B cell (primary cell): ENCODE data around the gene STUM. TPM values are rescaled to one million over a fixed set of nuclear protein-coding genes. Genes with fewer than 3 reads are reported as not detected.
A peak's percentile ranks its signal among the peaks of the same experiment; 100 is the strongest.

Experiments
- ATAC-seq: fragments of 200-7000 bp; cut with Tn5 transposase; one replicate; pipeline ENCODE4 v1.10.0; 2021; ENCODE audit warnings: low read depth, mild to moderate bottlenecking, moderate number of reproducible peaks, moderate library complexity
- CTCF ChIA-PET: fragments of 350-600 bp; sonication (Branson Sonifier 250); formaldehyde crosslinking; loops from one replicate; lab custom pipeline; 2021; ENCODE audit warnings: antibody characterized with exemption, inconsistent platforms; lab: Charles Lee
- POLR2A ChIA-PET: fragments of 350-600 bp; sonication (Branson Sonifier 250); formaldehyde crosslinking; loops from one replicate; lab custom pipeline; 2021; ENCODE audit warnings: antibody characterized with exemption; lab: Charles Lee
- DNase-seq: peaks from one replicate; pipeline ENCODE4 v3.0.0; 2013
- H2AFZ ChIP-seq: 2 replicates; pipeline ENCODE4 v1.6.1; 2012; ENCODE audit warnings: mild to moderate bottlenecking, low read depth, low read length; ENCODE audit not compliant: insufficient read depth, poor library complexity, severe bottlenecking
- H3K27ac ChIP-seq, 2 donors: 1 replicate in 1 of 2; 2 replicates in 1 of 2; pipeline ENCODE4 v1.5.1; 2012 to 2013; ENCODE audit warnings: low read length in 2 of 2, mild to moderate bottlenecking in 2 of 2, moderate library complexity in 1 of 2
- H3K27me3 ChIP-seq, 4 experiments: fragments of 200-600 bp in 1 of 4; sonication (generic) in 1 of 4; replicated peaks in 1 of 4; 1 replicate in 2 of 4; 2 replicates in 2 of 4; pipeline versions ENCODE4 v1.6.1 to v1.7.0; 2013 to 2016; ENCODE audit warnings: low read length in 3 of 4, mild to moderate bottlenecking in 2 of 4, mixed read lengths in 1 of 4, moderate library complexity in 1 of 4; ENCODE audit not compliant: insufficient read depth in 4 of 4, control insufficient read depth in 3 of 4; ENCODE audit errors: control extremely low read depth in 1 of 4
- H3K36me3 ChIP-seq, 2 experiments: replicated peaks in 1 of 2; 1 replicate in 1 of 2; 2 replicates in 1 of 2; pipeline versions ENCODE4 v1.6.1 to v1.7.1; 2013; ENCODE audit warnings: low read length in 1 of 2; ENCODE audit not compliant: insufficient read depth in 2 of 2, control insufficient read depth in 1 of 2; ENCODE audit errors: control extremely low read depth in 1 of 2, extremely low read depth in 1 of 2
- H3K4me1 ChIP-seq, 2 donors: fragments of 200-600 bp in 1 of 2; sonication (generic) in 1 of 2; 1 replicate in 1 of 2; 2 replicates in 1 of 2; pipeline versions ENCODE4 v1.5.1 to v1.6.1; 2013 to 2017; ENCODE audit warnings: low read length in 2 of 2; ENCODE audit not compliant: control insufficient read depth in 2 of 2, insufficient read depth in 2 of 2
- H3K4me2 ChIP-seq: replicated peaks from 2 replicates; pipeline ENCODE3; 2012; ENCODE audit warnings: mild to moderate bottlenecking, low read depth, low read length; ENCODE audit not compliant: poor library complexity, severe bottlenecking
- H3K4me3 ChIP-seq, 5 experiments: fragments of 200-600 bp in 1 of 5; sonication (generic) in 1 of 5; 1 replicate in 3 of 5; 2 replicates in 2 of 5; pipeline versions ENCODE4 v1.5.1 to v1.7.0; 2011 to 2016; ENCODE audit warnings: low read length in 4 of 5, mild to moderate bottlenecking in 4 of 5, low read depth in 2 of 5, control low read depth in 1 of 5, moderate library complexity in 1 of 5; ENCODE audit not compliant: insufficient read depth in 1 of 5; ENCODE audit errors: control extremely low read depth in 1 of 5, extremely low read depth in 1 of 5
- H3K79me2 ChIP-seq: fragments of 200-600 bp; sonication (generic); one replicate; pipeline ENCODE4 v1.6.0; 2016; ENCODE audit warnings: low read length; ENCODE audit not compliant: control insufficient read depth, insufficient read depth
- H3K9ac ChIP-seq: fragments of 200-600 bp; sonication (generic); 2 replicates; pipeline ENCODE4 v1.6.1; 2017; ENCODE audit warnings: mild to moderate bottlenecking, low read length, moderate library complexity
- H3K9me3 ChIP-seq, 3 donors: one replicate each; pipeline versions ENCODE4 v1.6.1 to v1.7.1; 2013; ENCODE audit warnings: low read length in 2 of 3; ENCODE audit not compliant: control insufficient read depth in 2 of 3, insufficient read depth in 1 of 3; ENCODE audit errors: control extremely low read depth in 1 of 3
- H4K20me1 ChIP-seq: 2 replicates; pipeline ENCODE4 v1.6.0; 2012; ENCODE audit warnings: mild to moderate bottlenecking, low read length; ENCODE audit not compliant: insufficient read depth, control insufficient read depth, poor library complexity, severe bottlenecking
- H3K27ac Mint-ChIP-seq: one replicate; pipeline ENCODE4 v1.8.0; 2021; ENCODE audit warnings: mixed read lengths
- H3K27me3 Mint-ChIP-seq: one replicate; pipeline ENCODE4 v1.8.0; 2021; ENCODE audit warnings: mixed read lengths
- H3K4me1 Mint-ChIP-seq: one replicate; pipeline ENCODE4 v1.8.0; 2021; ENCODE audit warnings: mixed read lengths
- H3K4me3 Mint-ChIP-seq: one replicate; pipeline ENCODE4 v1.8.0; 2021; ENCODE audit warnings: mixed read lengths
- H3K9me3 Mint-ChIP-seq: one replicate; pipeline ENCODE4 v1.8.0; 2022; ENCODE audit warnings: mixed read lengths; ENCODE audit not compliant: insufficient read depth
- EZH2 ChIP-seq: IDR thresholded peaks from 2 replicates; pipeline ENCODE4 v1.6.1; 2012; ENCODE audit warnings: borderline replicate concordance, low read depth, mild to moderate bottlenecking, moderate library complexity, low read length; ENCODE audit not compliant: insufficient read depth, poor library complexity, severe bottlenecking
- WGBS: methylation state at CpG from one replicate; pipeline ENCODE4 v1.1.5; 2013; ENCODE audit warnings: missing lambda C conversion rate; ENCODE audit not compliant: insufficient coverage; 5-methylcytosine and 5-hydroxymethylcytosine counted together
- intact Hi-C: fragments of 100-400 bp; cut with micrococcal nuclease; formaldehyde crosslinking; loops from one replicate; pipeline ENCODE4 v1.10.0; 2022
- polyA plus RNA-seq: library from polyadenylated mRNA; depleted of rRNA; stranded (reverse); fragments of >200 nt; gene quantifications from 2 replicates; pipeline ENCODE4 v1.2.3, GENCODE V29; 2012
- total RNA-seq, 2 donors: library from RNA; stranded (reverse); fragments of 120-200 nt in 1 of 2; gene quantifications; 1 replicate in 1 of 2; 2 replicates in 1 of 2; pipeline versions ENCODE4 v1.2.3 to v1.2.4, GENCODE V29; 2013 to 2022
- TF ChIP-seq, protein P1 (sequence below): fragments of 200-600 bp; IDR thresholded peaks from one replicate; pipeline ENCODE4 v1.8.0; 2022; ENCODE audit warnings: antibody characterized with exemption, mild to moderate bottlenecking

Gene STUM
- total and polyA plus RNA-seq, 2 donors (not counting 1 experiment from before 2014, with no cell fraction given), result 0.12 to 0.69 TPM

DNA sequence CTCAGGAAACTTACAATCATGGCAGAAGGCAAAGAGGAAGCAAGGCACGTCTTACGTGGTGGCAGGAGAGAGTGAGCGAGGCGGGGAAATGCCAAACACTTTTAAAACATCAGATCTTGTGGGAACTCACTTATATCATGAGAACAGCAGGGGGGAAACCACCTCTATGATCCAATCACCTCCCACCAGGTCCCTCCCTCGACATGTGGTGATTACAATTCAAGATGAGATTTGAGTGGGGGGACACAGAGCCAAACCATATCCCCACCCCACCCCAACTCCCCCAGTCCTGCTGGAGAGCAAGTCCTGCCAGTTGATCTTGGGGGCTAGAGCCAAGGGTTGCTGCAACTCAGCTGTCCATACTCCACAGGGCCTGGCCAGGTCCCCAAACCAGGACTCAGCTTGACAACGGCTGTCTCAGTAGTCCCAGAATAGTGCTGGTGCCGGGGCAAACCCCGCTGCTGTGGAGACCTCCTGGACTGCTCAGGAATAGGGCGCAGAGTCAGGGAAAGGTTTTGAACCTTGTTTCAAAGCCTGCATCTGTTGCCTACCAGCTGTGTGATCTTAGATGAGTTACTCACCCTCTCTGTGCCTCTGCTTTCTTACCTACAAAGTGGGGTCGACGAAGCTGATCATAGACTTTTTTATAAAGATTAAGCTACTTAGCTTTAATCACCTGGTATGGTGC is 79.5 kb downstream of the STUM start:
- no peaks in the 10 kb centered on the region for H4K20me1 ChIP-seq
- no peaks in the 10 kb centered on the region for H3K27me3 Mint-ChIP-seq
- no peak overlapping the region for H3K27ac ChIP-seq
- H3K79me2 ChIP-seq, result no peaks in the 10 kb centered on the region
- TF ChIP-seq EZH2, result no peak
- TF ChIP-seq, protein P1, sequence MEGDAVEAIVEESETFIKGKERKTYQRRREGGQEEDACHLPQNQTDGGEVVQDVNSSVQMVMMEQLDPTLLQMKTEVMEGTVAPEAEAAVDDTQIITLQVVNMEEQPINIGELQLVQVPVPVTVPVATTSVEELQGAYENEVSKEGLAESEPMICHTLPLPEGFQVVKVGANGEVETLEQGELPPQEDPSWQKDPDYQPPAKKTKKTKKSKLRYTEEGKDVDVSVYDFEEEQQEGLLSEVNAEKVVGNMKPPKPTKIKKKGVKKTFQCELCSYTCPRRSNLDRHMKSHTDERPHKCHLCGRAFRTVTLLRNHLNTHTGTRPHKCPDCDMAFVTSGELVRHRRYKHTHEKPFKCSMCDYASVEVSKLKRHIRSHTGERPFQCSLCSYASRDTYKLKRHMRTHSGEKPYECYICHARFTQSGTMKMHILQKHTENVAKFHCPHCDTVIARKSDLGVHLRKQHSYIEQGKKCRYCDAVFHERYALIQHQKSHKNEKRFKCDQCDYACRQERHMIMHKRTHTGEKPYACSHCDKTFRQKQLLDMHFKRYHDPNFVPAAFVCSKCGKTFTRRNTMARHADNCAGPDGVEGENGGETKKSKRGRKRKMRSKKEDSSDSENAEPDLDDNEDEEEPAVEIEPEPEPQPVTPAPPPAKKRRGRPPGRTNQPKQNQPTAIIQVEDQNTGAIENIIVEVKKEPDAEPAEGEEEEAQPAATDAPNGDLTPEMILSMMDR, result no peak
- ATAC-seq (no peak), DNase-seq (no peak)
- peaks cover 0 to 15% of the 10 kb centered on the region in 2 experiments for H3K36me3 ChIP-seq
- H3K4me3 ChIP-seq, result no peak overlapping the region
- H3K4me1 Mint-ChIP-seq, result peaks cover 52% of the 10 kb centered on the region
- H3K4me2 ChIP-seq, result no peak overlapping the region
- no peaks in the 10 kb centered on the region for H3K9me3 Mint-ChIP-seq
- H3K27ac Mint-ChIP-seq, result peak overlapping the region; percentile 7
- no peaks in the 10 kb centered on the region for H3K27me3 ChIP-seq
- no peak overlapping the region for H2AFZ ChIP-seq
- 80% methylated on average over 5 of the region's 11 CpGs for WGBS
- peaks cover 35 to 36% of the 10 kb centered on the region in 2 donors for H3K4me1 ChIP-seq
- CTCF ChIA-PET, result interaction anchor here (1.0 to 16.3 kb wide), 4 partner anchors 59 to 198 kb away, joined by 3 to 278 read pairs (median 12); no protein-coding TSS in a partner anchor
- intact Hi-C loops, result loop anchor here (2.0 kb wide), 1 partner anchor 313 kb away; the partner anchor contains the start of gene COQ8A
- H3K4me3 Mint-ChIP-seq, result no peak overlapping the region
- H3K9me3 ChIP-seq, result peaks cover 0 to 12% (median 4%) of the 10 kb centered on the region in 3 donors
- no peak overlapping the region for H3K9ac ChIP-seq
- POLR2A ChIA-PET, result no interaction called here

DNA sequence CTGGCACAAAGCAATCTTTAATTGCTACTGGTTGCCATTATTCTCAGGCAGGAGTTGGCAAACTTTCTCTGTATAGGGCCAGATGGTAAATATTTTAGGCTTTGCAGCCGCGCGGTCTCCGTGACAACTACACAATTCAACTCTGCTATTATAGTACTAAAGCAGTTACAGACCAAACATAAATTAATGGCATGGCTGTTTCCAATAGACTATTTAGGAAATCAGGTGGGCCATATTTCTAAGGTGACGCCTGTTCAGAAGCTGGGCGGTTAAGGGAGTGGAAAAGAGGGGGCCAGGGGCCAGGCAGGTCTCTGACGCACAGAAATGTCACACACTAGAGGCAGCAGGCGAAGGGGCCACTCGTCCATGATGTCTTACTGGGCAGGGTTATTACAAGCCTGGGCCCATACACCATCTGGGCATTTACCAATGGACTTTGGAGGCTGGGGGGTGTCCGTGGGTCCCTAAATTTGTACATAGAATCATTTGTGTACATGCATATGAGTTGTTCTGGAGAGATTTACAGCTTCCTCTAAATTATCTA is 80.1 kb downstream of the STUM start:
- peaks cover 0 to 12% (median 4%) of the 10 kb centered on the region in 3 donors for H3K9me3 ChIP-seq
- H3K27me3 Mint-ChIP-seq, result no peaks in the 10 kb centered on the region
- H3K9me3 Mint-ChIP-seq, result no peaks in the 10 kb centered on the region
- H2AFZ ChIP-seq, result no peak overlapping the region
- H3K27ac ChIP-seq, result no peak overlapping the region
- no peak overlapping the region for H3K9ac ChIP-seq
- peaks cover 41 to 42% of the 10 kb centered on the region in 2 donors for H3K4me1 ChIP-seq
- no peaks in the 10 kb centered on the region for H3K79me2 ChIP-seq
- TF ChIP-seq, protein P1, result no peak
- TF ChIP-seq EZH2, result no peak
- peaks cover 0 to 15% of the 10 kb centered on the region in 2 experiments for H3K36me3 ChIP-seq
- no peaks in the 10 kb centered on the region for H4K20me1 ChIP-seq
- no peak for DNase-seq
- H3K27me3 ChIP-seq, result no peaks in the 10 kb centered on the region
- no peak overlapping the region for H3K4me2 ChIP-seq
- no peak overlapping the region for H3K27ac Mint-ChIP-seq
- ChIA-PET POLR2A (no interaction called here), CTCF (interaction anchor here (1.0 to 16.3 kb wide), 6 partner anchors 9 to 198 kb away, joined by 3 to 278 read pairs (median 5); no protein-coding TSS in a partner anchor)
- no peak for ATAC-seq
- H3K4me3 Mint-ChIP-seq, result no peak overlapping the region
- no peak overlapping the region for H3K4me3 ChIP-seq
- H3K4me1 Mint-ChIP-seq, result peaks cover 58% of the 10 kb centered on the region
- intact Hi-C loops, result no loop called here
- 100% methylated on average over 5 of the region's 10 CpGs for WGBS
